GM19238 (cell line): Measurements from ENCODE around the gene TMEM244.
"Not testable (repeated sequence)": the region's sequence is repeated elsewhere in the genome, so short reads cannot be mapped to it uniquely, and the experiment has no call there.

Experiments
- DNase-seq: peaks from one replicate; pipeline ENCODE4 v3.0.0; 2011; ENCODE audit warnings: low spot score; ENCODE audit not compliant: insufficient read length

TMEM244 gene

GRCh38 chr6:129817332-129817731 lies 43.8 kb downstream of the TMEM244 start:
- DNase-seq = no peak

- DNase-seq = no peak
Measured at GRCh38 chr6:129812145-129812777, 48.9 kb downstream of the TMEM244 start.

DNA sequence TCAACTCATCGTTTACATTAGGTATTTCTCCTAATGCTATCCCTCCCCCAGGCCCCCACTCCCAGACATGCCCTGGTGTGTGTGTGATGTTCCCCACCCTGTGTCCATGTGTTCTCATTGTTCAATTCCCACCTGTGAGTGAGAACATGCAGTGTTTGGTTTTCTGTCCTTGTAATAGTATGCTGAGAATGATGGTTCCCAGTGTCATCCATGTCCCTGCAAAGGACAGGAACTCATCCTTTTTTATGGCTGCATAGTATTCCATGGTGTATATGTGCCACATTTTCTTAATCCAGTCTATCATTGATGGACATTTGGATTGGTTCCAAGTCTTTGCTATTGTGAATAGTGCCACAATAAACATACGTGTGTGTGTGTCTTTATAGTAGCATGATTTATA lies 54.0 kb downstream of the TMEM244 start:
- not testable (repeated sequence) for DNase-seq

GRCh38 chr6:129802920-129803319 lies 58.2 kb downstream of the TMEM244 start:
- DNase-seq = not testable (repeated sequence)

- DNase-seq = no peak
Measured at GRCh38 chr6:129801909-129802308, 59.2 kb downstream of the TMEM244 start.

GRCh38 chr6:129795261-129795660 lies 65.9 kb downstream of the TMEM244 start:
- no peak for DNase-seq

GRCh38 chr6:129793447-129793846 lies 67.7 kb downstream of the TMEM244 start:
- DNase-seq = no peak

- no peak for DNase-seq
Measured at GRCh38 chr6:129792049-129792448, 69.1 kb downstream of the TMEM244 start.

DNA sequence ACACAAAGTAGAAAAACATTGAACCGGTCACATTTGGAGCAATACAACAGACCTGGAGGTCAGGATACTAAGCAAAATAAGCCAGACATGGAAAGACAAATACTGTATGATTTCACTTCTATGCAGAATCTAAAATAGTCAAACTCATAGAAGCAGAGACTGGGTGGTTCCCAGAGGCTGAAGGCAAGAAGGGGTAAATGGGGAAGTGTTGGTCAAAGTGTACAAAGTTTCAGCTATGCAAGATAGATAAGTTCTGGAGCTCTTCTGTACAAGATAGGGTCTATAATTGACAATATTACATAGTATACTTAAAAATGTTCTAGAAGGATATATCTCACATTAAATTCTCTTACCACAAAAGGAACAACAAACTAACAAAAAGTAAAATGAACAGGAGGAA lies 70.3 kb downstream of the TMEM244 start:
- DNase-seq = no peak

DNA sequence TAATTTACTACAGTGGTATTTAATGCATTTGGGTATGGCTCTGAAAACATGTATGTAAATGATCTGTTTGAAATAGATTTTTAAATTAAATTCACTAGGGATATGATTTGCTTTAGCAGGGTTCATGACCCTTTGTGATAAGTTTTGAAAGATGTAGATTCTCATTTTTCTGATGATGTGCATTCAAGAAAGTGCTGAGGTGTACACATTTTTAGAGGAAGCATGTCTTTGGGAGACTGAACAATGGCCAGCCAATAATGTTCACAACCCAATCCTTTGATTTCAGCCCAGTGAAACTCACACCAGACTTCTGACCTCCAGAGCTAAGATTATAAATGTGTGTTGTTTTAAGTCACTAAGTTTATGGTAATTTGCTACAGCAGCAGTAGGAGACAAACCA lies 71.1 kb downstream of the TMEM244 start:
- no peak for DNase-seq

DNA sequence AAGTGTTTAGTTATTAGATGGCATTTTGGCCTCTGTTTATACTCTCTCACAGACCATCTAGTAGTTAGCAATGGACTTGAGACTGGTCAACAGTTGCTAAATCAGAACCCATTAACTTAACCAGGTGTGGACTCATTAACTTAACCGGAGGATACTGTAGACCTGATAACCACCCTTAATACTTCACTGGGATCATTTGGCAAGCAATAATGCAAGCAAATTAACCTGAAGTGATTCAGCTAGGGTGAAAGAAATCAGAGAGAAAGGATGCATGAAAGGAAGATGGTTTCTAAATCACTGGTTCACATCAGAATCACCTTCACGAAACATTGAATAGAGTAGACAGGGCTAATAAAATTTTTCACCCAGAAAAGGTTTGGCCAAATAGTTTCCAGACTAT lies 73.3 kb downstream of the TMEM244 start:
- no peak for DNase-seq

DNA sequence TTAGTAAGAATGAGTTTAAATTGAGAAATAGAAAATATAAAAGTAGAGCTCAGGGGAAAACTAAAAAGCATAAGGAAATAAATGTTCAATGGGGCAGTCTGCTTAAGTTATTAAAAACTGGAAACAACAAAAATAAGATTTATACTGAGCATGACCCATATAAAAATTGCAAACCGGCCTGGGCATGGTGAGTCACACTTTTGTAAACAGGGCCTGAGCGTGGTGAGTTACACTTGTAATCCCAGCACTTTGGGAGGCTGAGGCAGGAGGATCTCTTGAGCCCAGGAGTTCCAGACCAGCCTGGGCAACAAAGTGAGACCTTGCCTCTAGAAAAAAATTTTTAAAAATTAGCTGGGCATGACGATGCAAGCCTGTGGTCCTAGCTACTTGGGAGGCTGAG lies 74.6 kb downstream of the TMEM244 start:
- DNase-seq = no peak

DNA sequence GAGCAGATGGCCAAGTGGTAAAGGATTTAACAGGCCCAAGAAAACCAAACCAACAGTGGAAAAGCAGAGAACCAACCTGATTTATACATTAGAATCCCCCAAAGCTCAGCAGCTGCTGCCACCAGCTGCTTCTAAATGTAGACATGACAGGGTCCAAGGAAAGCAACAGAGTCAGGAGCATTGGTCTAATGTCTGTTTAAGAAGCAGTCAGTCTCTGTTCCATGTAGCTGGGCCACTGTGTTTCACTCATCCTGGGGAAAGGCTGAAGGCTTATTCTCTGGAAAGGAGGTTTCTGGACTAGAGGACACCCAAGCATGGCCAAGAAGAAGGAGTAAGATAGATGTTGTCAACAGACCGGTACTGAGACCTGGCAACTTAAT lies 75.4 kb downstream of the TMEM244 start:
- no peak for DNase-seq

DNA sequence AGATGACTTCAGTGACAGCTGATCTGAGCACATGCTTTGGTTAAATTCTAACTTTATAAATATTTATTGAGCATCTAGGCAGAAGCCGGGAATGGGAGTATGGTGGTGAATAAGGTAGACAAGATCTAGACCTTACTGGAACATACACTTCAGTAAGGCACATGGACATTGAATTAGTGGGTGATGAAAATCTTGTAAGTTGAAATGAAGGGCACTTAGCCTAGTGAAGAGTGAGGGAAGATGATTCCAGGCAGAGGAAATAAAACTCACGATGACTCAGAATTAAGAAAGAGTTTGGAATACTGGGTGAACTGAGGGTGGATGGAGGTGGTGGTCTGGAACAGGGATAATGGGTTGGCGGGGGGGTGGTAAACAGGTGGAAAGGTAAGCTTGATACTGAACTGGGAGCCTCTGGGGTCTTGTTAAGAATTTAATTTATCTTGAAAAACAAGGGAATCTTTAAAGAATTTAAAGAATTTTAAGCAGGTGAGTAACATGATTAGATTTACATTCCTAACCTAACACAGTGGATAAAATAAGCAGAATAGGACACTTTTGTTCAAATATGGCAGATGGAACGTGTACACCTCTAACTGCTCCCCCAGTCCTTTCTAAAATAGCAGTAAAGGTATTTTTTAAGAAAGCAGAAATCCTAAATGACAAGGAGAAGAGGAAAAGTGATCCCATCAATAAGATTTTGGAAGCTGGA lies 75.9 kb downstream of the TMEM244 start:
- DNase-seq = no peak
